Thyroid gland (tissue), 4 donors: ENCODE data around the gene FAR2.

Experiments used
- POLR2A ChIP-seq, 2 donors: fragments of 450-650 bp; IDR thresholded peaks; one replicate each; pipeline ENCODE4 v1.6.1; 2017; ENCODE audit warnings: antibody characterized with exemption in 2 of 2, mild to moderate bottlenecking in 2 of 2, moderate library complexity in 1 of 2
- TF ChIP-seq, protein P1 (sequence below), 6 experiments: fragments of 200-600 bp in 3 of 6; fragments of 450-650 bp in 3 of 6; sonication (generic) in 3 of 6; IDR thresholded peaks; one replicate each; pipeline ENCODE4 v1.5.1; 2016 to 2019; ENCODE audit warnings: antibody characterized with exemption in 6 of 6, mild to moderate bottlenecking in 2 of 6, inconsistent platforms in 1 of 6, moderate library complexity in 1 of 6

DNA sequence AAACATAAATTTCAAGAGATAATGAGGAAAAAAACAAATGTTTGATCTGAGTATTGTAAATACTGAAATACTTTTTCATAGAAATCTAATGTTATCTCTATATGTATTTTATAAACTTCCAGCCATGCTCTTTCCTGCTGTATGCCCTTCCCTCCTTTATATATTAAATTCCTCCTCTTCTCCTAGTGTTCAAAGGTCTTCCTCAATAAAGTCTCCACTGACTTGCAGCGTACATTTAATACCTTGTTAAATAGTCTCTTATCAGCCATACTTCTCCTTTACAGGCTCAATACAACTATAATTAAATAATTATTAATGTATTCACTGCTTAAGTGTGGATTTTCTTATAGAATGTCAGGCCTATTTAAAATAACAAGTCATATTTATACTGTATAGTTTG, 205.9 kb downstream of the FAR2 start:
- TF ChIP-seq, protein P1, sequence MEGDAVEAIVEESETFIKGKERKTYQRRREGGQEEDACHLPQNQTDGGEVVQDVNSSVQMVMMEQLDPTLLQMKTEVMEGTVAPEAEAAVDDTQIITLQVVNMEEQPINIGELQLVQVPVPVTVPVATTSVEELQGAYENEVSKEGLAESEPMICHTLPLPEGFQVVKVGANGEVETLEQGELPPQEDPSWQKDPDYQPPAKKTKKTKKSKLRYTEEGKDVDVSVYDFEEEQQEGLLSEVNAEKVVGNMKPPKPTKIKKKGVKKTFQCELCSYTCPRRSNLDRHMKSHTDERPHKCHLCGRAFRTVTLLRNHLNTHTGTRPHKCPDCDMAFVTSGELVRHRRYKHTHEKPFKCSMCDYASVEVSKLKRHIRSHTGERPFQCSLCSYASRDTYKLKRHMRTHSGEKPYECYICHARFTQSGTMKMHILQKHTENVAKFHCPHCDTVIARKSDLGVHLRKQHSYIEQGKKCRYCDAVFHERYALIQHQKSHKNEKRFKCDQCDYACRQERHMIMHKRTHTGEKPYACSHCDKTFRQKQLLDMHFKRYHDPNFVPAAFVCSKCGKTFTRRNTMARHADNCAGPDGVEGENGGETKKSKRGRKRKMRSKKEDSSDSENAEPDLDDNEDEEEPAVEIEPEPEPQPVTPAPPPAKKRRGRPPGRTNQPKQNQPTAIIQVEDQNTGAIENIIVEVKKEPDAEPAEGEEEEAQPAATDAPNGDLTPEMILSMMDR (IDR thresholded peaks at IDR 0.05), result no peak
- TF ChIP-seq POLR2A (IDR thresholded peaks at IDR 0.05), result no peak
